Stimulated activated naive B cell treated with anti-CD40 and anti-IgM and Interleukin-4, amounts not matched to agents 10 μg/mL and 1 μg/mL and 100 μg/mL, for 72 hours (primary cell): Measurements from ENCODE around the gene OVCH1.
A peak's percentile ranks its signal among the peaks of the same experiment; 100 is the strongest.
"Not testable (repeated sequence)": the region's sequence is repeated elsewhere in the genome, so short reads cannot be mapped to it uniquely, and the experiment has no call there.

Experiments
- ATAC-seq, 2 donors: fragments of 150-1000 bp; cut with Tn5 transposase; replicated peaks; 2 replicates each; pipeline ENCODE4 v1.10.0; 2021; ENCODE audit warnings: moderate library complexity in 1 of 2
- DNase-seq: peaks from one replicate; pipeline ENCODE4 v3.0.0; 2021
- H3K27ac Mint-ChIP-seq: one replicate; pipeline ENCODE4 v1.8.0; 2022; ENCODE audit warnings: mild to moderate bottlenecking, mixed read lengths
- H3K27me3 Mint-ChIP-seq, 2 donors: one replicate each; pipeline ENCODE4 v1.8.0; 2022; ENCODE audit warnings: mixed read lengths in 2 of 2
- H3K36me3 Mint-ChIP-seq, 2 donors: one replicate each; pipeline ENCODE4 v1.8.0; 2022; ENCODE audit warnings: mixed read lengths in 2 of 2, mild to moderate bottlenecking in 1 of 2
- H3K4me1 Mint-ChIP-seq, 2 donors: one replicate each; pipeline ENCODE4 v1.8.0; 2022; ENCODE audit warnings: mixed read lengths in 2 of 2, mild to moderate bottlenecking in 1 of 2
- H3K4me3 Mint-ChIP-seq, 2 donors: one replicate each; pipeline ENCODE4 v1.8.0; 2022; ENCODE audit warnings: mild to moderate bottlenecking in 2 of 2, mixed read lengths in 2 of 2, moderate library complexity in 1 of 2
- H3K9me3 Mint-ChIP-seq, 2 donors: one replicate each; pipeline ENCODE4 v1.8.0; 2022; ENCODE audit warnings: mixed read lengths in 2 of 2, mild to moderate bottlenecking in 1 of 2

OVCH1 gene

GRCh38 chr12:29414368-29414767, 83.1 kb downstream of the OVCH1 start:
- no peak overlapping the region for H3K27ac Mint-ChIP-seq
- H3K9me3 Mint-ChIP-seq = peaks cover 2 to 7% of the 10 kb centered on the region in 2 donors
- no peaks in the 10 kb centered on the region for H3K4me1 Mint-ChIP-seq
- H3K27me3 Mint-ChIP-seq = peaks cover 23 to 26% of the 10 kb centered on the region in 2 donors
- no peak overlapping the region for H3K4me3 Mint-ChIP-seq
- ATAC-seq (no peak), DNase-seq (no peak)
- peaks cover 0 to 2% of the 10 kb centered on the region in 2 donors for H3K36me3 Mint-ChIP-seq

GRCh38 chr12:29405561-29405960, 91.9 kb downstream of the OVCH1 start:
- H3K9me3 Mint-ChIP-seq = peaks cover 2 to 5% of the 10 kb centered on the region in 2 donors
- no peaks in the 10 kb centered on the region for H3K4me1 Mint-ChIP-seq
- ATAC-seq = no peak
- no peak for DNase-seq
- no peak overlapping the region for H3K27ac Mint-ChIP-seq
- H3K36me3 Mint-ChIP-seq = no peaks in the 10 kb centered on the region
- H3K27me3 Mint-ChIP-seq = peaks cover 0 to 27% of the 10 kb centered on the region in 2 donors
- no peak overlapping the region for H3K4me3 Mint-ChIP-seq

GRCh38 chr12:29403991-29404390, 93.5 kb downstream of the OVCH1 start:
- DNase-seq = no peak
- no peaks in the 10 kb centered on the region for H3K9me3 Mint-ChIP-seq

GRCh38 chr12:29402437-29402836, 95.0 kb downstream of the OVCH1 start:
- Mint-ChIP-seq H3K4me1 (peaks cover 0 to 5% of the 10 kb centered on the region in 2 donors), H3K27me3 (peaks cover 0 to 24% of the 10 kb centered on the region in 2 donors), H3K36me3 (no peaks in the 10 kb centered on the region), H3K9me3 (no peaks in the 10 kb centered on the region), H3K4me3 (no peak overlapping the region), H3K27ac (no peak overlapping the region)
- ATAC-seq (no peak), DNase-seq (no peak)

More at GRCh38 chr12:29403991-29404390, 93.5 kb downstream of the OVCH1 start:
- Mint-ChIP-seq H3K4me1 (no peaks in the 10 kb centered on the region), H3K36me3 (no peaks in the 10 kb centered on the region), H3K27ac (no peak overlapping the region), H3K4me3 (no peak overlapping the region), H3K27me3 (peaks cover 0 to 22% of the 10 kb centered on the region in 2 donors)
- ATAC-seq = no peak

GRCh38 chr12:29398495-29398894, 99.0 kb downstream of the OVCH1 start:
- Mint-ChIP-seq H3K27me3 (peaks cover 11 to 17% of the 10 kb centered on the region in 2 donors), H3K36me3 (no peaks in the 10 kb centered on the region), H3K4me1 (peaks cover 0 to 5% of the 10 kb centered on the region in 2 donors), H3K9me3 (no peaks in the 10 kb centered on the region), H3K4me3 (no peak overlapping the region), H3K27ac (no peak overlapping the region)
- DNase-seq = no peak
- peak; percentile 52 to 64 for ATAC-seq

- H3K36me3 Mint-ChIP-seq = no peaks in the 10 kb centered on the region
- H3K27ac Mint-ChIP-seq = no peak overlapping the region
- DNase-seq (no peak), ATAC-seq (no peak)
- peaks cover 0 to 5% of the 10 kb centered on the region in 2 donors for H3K4me1 Mint-ChIP-seq
- H3K9me3 Mint-ChIP-seq = no peaks in the 10 kb centered on the region
- H3K27me3 Mint-ChIP-seq = peaks cover 11% of the 10 kb centered on the region in 2 donors
- H3K4me3 Mint-ChIP-seq = no peak overlapping the region
Measured at GRCh38 chr12:29396774-29397173, 100.7 kb downstream of the OVCH1 start.

- no peak overlapping the region for H3K4me3 Mint-ChIP-seq
- DNase-seq (no peak), ATAC-seq (no peak)
- H3K9me3 Mint-ChIP-seq = no peaks in the 10 kb centered on the region
- peaks cover 0 to 5% of the 10 kb centered on the region in 2 donors for H3K4me1 Mint-ChIP-seq
- no peak overlapping the region for H3K27ac Mint-ChIP-seq
- H3K36me3 Mint-ChIP-seq = no peaks in the 10 kb centered on the region
- peaks cover 5 to 11% of the 10 kb centered on the region in 2 donors for H3K27me3 Mint-ChIP-seq
Measured at GRCh38 chr12:29395356-29395755, 102.1 kb downstream of the OVCH1 start.

GRCh38 chr12:29390419-29390818, 107.1 kb downstream of the OVCH1 start:
- H3K36me3 Mint-ChIP-seq, H3K27me3 Mint-ChIP-seq, H3K27ac Mint-ChIP-seq, H3K9me3 Mint-ChIP-seq, ATAC-seq, DNase-seq, H3K4me1 Mint-ChIP-seq: not testable (repeated sequence)
- peak overlapping the region in 1 of 2 donors; percentile 39 for H3K4me3 Mint-ChIP-seq

GRCh38 chr12:29389295-29389919, 108.1 kb downstream of the OVCH1 start:
- Mint-ChIP-seq H3K27ac (no peak overlapping the region), H3K4me1 (no peaks in the 10 kb centered on the region), H3K27me3 (peaks cover 0 to 11% of the 10 kb centered on the region in 2 donors), H3K36me3 (no peaks in the 10 kb centered on the region), H3K4me3 (peak overlapping the region in 1 of 2 donors; percentile 39), H3K9me3 (no peaks in the 10 kb centered on the region)
- DNase-seq (no peak), ATAC-seq (peak in 1 of 2 donors; percentile 63)

- not testable (repeated sequence) for H3K27ac Mint-ChIP-seq, DNase-seq, ATAC-seq, H3K36me3 Mint-ChIP-seq, H3K4me1 Mint-ChIP-seq, H3K4me3 Mint-ChIP-seq, H3K9me3 Mint-ChIP-seq
- peaks cover 0 to 22% of the 10 kb centered on the region in 2 donors for H3K27me3 Mint-ChIP-seq
Measured at GRCh38 chr12:29386084-29386680, 111.3 kb downstream of the OVCH1 start.

GRCh38 chr12:29385194-29385593, 112.3 kb downstream of the OVCH1 start:
- H3K4me1 Mint-ChIP-seq, H3K4me3 Mint-ChIP-seq, ATAC-seq, H3K9me3 Mint-ChIP-seq, H3K27ac Mint-ChIP-seq, H3K36me3 Mint-ChIP-seq, DNase-seq: not testable (repeated sequence)
- peaks cover 0 to 22% of the 10 kb centered on the region in 2 donors for H3K27me3 Mint-ChIP-seq

- Mint-ChIP-seq H3K9me3 (no peaks in the 10 kb centered on the region), H3K36me3 (no peaks in the 10 kb centered on the region), H3K27ac (no peak overlapping the region), H3K4me3 (peak overlapping the region in 1 of 2 donors; percentile 13), H3K27me3 (peaks cover 0 to 22% of the 10 kb centered on the region in 2 donors), H3K4me1 (peaks cover 3 to 18% of the 10 kb centered on the region in 2 donors)
- no peak for ATAC-seq
- no peak for DNase-seq
Measured at GRCh38 chr12:29382251-29382650, 115.2 kb downstream of the OVCH1 start.

- H3K4me1 Mint-ChIP-seq = peaks cover 11 to 18% of the 10 kb centered on the region in 2 donors
- ATAC-seq = peak; percentile 94 to 95
Measured at GRCh38 chr12:29380536-29381523, 116.7 kb downstream of the OVCH1 start, which contains the start of gene ERGIC2. Gene ERGIC2 (minus strand): TSS chr12:29381172. CDS start chr12:29371633, 9,539 bp downstream.

More at GRCh38 chr12:29380536-29381523, 116.7 kb downstream of the OVCH1 start, which contains the start of gene ERGIC2:
- DNase-seq = peak; percentile 91
- Mint-ChIP-seq H3K36me3 (peaks cover 4 to 13% of the 10 kb centered on the region in 2 donors), H3K27ac (peak within 1 kb of the TSS; percentile 97), H3K27me3 (peaks cover 0 to 22% of the 10 kb centered on the region in 2 donors), H3K4me3 (peak within 1 kb of the TSS; percentile 86 to 92), H3K9me3 (peaks cover 0 to 4% of the 10 kb centered on the region in 2 donors)
